ENCODE results near the gene PGS1.

- TF ChIP-seq CTCF (conservative IDR thresholded peaks at IDR 0.05 in 1 of 2, IDR thresholded peaks at IDR 0.05 in 1 of 2; ENCODE audit: extremely low read depth in 1 of 2, insufficient read depth in 1 of 2, low read depth in 1 of 2, low read length in 2 of 2) (no peak), EZH2 (IDR thresholded peaks at IDR 0.05; ENCODE audit: borderline replicate concordance, low read length) (no peak)
Measured at GRCh38 chr17:78471635-78472034, 93.2 kb downstream of the PGS1 start.
